SU-DHL-6 (cell line): ENCODE measurements around the gene COMT.
"Not testable (repeated sequence)": the region's sequence is repeated elsewhere in the genome, so short reads cannot be mapped to it uniquely, and the experiment has no call there.

Source experiments
- H2AFZ ChIP-seq: fragments of 200-600 bp; sonication (generic); 2 replicates; pipeline ENCODE4 v1.6.1; 2014; ENCODE audit warnings: low read depth, mild to moderate bottlenecking, moderate library complexity, mixed read lengths, antibody characterized with exemption, low read length; ENCODE audit not compliant: severe bottlenecking
- H3F3A ChIP-seq: fragments of 200-600 bp; shearing (Covaris generic); 2 replicates; pipeline ENCODE4 v1.6.0; 2016; ENCODE audit warnings: antibody characterized with exemption, mild to moderate bottlenecking; ENCODE audit not compliant: insufficient read depth
- H3K27ac ChIP-seq: fragments of 200-600 bp; sonication (generic); 2 replicates; pipeline ENCODE4 v1.5.1; 2016; ENCODE audit warnings: low read depth, mild to moderate bottlenecking, low read length, moderate library complexity, mixed read lengths
- H3K27me3 ChIP-seq: fragments of 200-600 bp; sonication (generic), shearing (Covaris generic); 2 replicates; pipeline ENCODE4 v1.6.0; 2014; ENCODE audit warnings: mild to moderate bottlenecking, low read length
- H3K36me3 ChIP-seq: fragments of 200-600 bp; sonication (generic); 2 replicates; pipeline ENCODE4 v1.6.1; 2014; ENCODE audit warnings: mild to moderate bottlenecking, low read length, mixed read lengths
- H3K4me2 ChIP-seq: fragments of 300-600, 200-600 bp; shearing (Covaris generic), sonication (generic); 2 replicates; pipeline ENCODE4 v1.6.0; 2014; ENCODE audit warnings: low read length, low read depth, mild to moderate bottlenecking; ENCODE audit not compliant: poor library complexity, severe bottlenecking
- H3K4me3 ChIP-seq: fragments of 200-600 bp; sonication (generic); 2 replicates; pipeline ENCODE4 v1.5.1; 2014; ENCODE audit warnings: antibody characterized with exemption, low read length, mild to moderate bottlenecking, mixed read lengths; ENCODE audit not compliant: insufficient read depth, poor library complexity, severe bottlenecking
- H3K79me2 ChIP-seq: fragments of 200-600 bp; sonication (generic); 2 replicates; pipeline ENCODE4 v1.6.1; 2014; ENCODE audit warnings: mild to moderate bottlenecking, low read length, moderate library complexity; ENCODE audit not compliant: insufficient read depth
- H3K9ac ChIP-seq: fragments of 200-600 bp; sonication (generic); 2 replicates; pipeline ENCODE4 v1.7.0; 2014; ENCODE audit warnings: mild to moderate bottlenecking, low read length
- H3K9me2 ChIP-seq: fragments of 200-600 bp; sonication (generic); replicated peaks from 2 replicates; pipeline ENCODE4 v1.6.1; 2014; ENCODE audit warnings: low read length; ENCODE audit not compliant: insufficient read depth
- H3K9me3 ChIP-seq: fragments of 200-600 bp; sonication (generic); 2 replicates; pipeline ENCODE4 v1.6.1; 2014; ENCODE audit warnings: low read length, mixed read lengths; ENCODE audit not compliant: insufficient read depth
- H4K20me1 ChIP-seq: fragments of 200-600 bp; sonication (generic); 2 replicates; pipeline ENCODE4 v1.6.1; 2014; ENCODE audit warnings: low read depth, mild to moderate bottlenecking, antibody characterized with exemption, low read length, moderate library complexity, mixed read lengths
- EZH2phosphoT487 ChIP-seq: fragments of 200-600 bp; sonication (generic), shearing (Covaris generic); conservative IDR thresholded peaks from 2 replicates; pipeline ENCODE4 v1.6.1; 2018; ENCODE audit warnings: mild to moderate bottlenecking, antibody characterized with exemption, low read length, moderate library complexity, mixed read lengths
- TF ChIP-seq, protein P1 (sequence below): fragments of 200-600 bp; sonication (generic); IDR thresholded peaks from one replicate; pipeline ENCODE4 v1.5.1; 2017; ENCODE audit warnings: antibody characterized with exemption, mild to moderate bottlenecking, low read length, moderate library complexity; ENCODE audit not compliant: insufficient read depth, poor library complexity, severe bottlenecking

COMT gene

DNA sequence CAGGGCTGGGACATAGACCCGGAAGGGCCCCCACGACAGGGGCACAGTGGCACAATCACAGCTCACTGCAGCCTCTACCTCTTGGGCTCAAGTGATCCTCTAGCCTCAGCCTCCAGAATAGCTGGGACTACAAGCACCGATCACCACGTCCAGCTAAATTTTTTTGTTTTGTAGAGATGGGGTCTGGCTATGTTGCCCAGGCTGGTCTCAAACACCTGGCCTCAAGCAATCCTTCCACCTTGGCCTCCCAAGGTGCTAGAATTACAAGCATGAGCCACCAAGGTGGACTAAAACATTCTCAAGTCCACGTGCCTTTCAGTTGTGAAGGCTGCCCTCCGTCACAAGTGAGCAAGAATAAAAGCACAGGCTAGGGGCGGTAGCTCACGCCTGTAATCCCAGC, 10.1 kb upstream of the COMT start:
- Histone ChIP-seq H3K9me2 (no peaks in the 10 kb centered on the region), H3K27me3 (no peaks in the 10 kb centered on the region), H3K4me3 (no peak overlapping the region), H3K36me3 (no peaks in the 10 kb centered on the region), H3K27ac (no peak overlapping the region), H3K79me2 (no peaks in the 10 kb centered on the region), H4K20me1 (no peaks in the 10 kb centered on the region), H3K4me2 (no peak overlapping the region), H3K9me3 (no peaks in the 10 kb centered on the region), H2AFZ (no peak overlapping the region), H3F3A (no peaks in the 10 kb centered on the region), H3K9ac (no peak overlapping the region)
- TF ChIP-seq, protein P1, sequence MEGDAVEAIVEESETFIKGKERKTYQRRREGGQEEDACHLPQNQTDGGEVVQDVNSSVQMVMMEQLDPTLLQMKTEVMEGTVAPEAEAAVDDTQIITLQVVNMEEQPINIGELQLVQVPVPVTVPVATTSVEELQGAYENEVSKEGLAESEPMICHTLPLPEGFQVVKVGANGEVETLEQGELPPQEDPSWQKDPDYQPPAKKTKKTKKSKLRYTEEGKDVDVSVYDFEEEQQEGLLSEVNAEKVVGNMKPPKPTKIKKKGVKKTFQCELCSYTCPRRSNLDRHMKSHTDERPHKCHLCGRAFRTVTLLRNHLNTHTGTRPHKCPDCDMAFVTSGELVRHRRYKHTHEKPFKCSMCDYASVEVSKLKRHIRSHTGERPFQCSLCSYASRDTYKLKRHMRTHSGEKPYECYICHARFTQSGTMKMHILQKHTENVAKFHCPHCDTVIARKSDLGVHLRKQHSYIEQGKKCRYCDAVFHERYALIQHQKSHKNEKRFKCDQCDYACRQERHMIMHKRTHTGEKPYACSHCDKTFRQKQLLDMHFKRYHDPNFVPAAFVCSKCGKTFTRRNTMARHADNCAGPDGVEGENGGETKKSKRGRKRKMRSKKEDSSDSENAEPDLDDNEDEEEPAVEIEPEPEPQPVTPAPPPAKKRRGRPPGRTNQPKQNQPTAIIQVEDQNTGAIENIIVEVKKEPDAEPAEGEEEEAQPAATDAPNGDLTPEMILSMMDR = no peak
- TF ChIP-seq EZH2phosphoT487 = no peak

DNA sequence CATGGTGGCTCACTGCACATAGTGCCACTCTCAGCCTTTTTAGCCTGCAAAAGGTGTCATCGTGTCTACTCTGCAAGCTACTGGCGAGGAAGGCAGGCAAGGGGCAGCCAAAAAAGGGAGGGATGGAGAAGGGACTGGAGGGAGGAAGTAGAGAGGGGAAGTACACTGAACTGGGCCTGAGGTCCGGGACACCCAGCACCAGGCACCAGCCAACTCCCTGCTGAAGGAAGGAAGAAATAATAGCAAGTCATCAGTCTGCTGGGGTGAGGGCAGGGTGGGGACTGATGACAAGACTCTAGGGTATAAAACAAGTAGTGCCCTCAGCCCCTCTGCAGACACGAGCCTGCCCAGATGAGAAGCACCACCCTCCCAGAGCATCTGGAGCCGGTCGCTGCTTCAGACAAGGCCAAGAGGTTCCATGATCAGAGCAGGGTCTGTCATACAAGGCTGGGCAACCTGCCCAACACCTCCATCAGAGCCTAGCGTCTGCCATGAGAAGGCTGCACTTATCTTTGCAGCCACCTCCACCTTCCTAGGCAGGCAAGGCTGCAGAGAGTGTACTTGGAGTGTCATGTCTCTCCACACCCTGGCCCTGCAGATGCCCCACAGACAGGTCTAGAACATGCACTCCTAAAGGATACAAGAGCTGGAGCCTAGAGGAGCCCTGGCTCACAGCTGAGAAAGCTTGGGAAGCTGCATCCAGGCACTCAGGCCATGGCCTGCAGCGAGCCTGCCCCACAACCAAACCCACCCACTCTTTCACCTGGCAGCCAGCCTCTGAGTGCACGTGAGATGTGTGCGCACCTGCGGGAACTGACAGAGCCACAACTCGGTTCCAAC, 9.0 kb upstream of the COMT start:
- no peak overlapping the region for H3K4me2 ChIP-seq

GRCh38 chr22:19933341-19934241, 8.0 kb upstream of the COMT start:
- Histone ChIP-seq H3F3A (no peaks in the 10 kb centered on the region), H3K36me3 (no peaks in the 10 kb centered on the region)

More for the DNA sequence above, 9.0 kb upstream of the COMT start:
- Histone ChIP-seq H3K79me2 (no peaks in the 10 kb centered on the region), H4K20me1 (no peaks in the 10 kb centered on the region), H3K9me3 (no peaks in the 10 kb centered on the region), H3K4me3 (no peak overlapping the region), H3F3A (no peaks in the 10 kb centered on the region), H3K27me3 (no peaks in the 10 kb centered on the region), H3K27ac (no peak overlapping the region), H2AFZ (no peak overlapping the region), H3K36me3 (no peaks in the 10 kb centered on the region), H3K9ac (no peak overlapping the region), H3K9me2 (no peaks in the 10 kb centered on the region)
- TF ChIP-seq EZH2phosphoT487 = no peak
- TF ChIP-seq, protein P1 = no peak

GRCh38 chr22:19935123-19935718, 6.4 kb upstream of the COMT start:
- not testable (repeated sequence) for H3K9ac ChIP-seq, H3K27ac ChIP-seq, H3K36me3 ChIP-seq, H2AFZ ChIP-seq, H3K9me2 ChIP-seq, H3K4me3 ChIP-seq, H3K4me2 ChIP-seq, H3K79me2 ChIP-seq, H3F3A ChIP-seq, H3K9me3 ChIP-seq, H4K20me1 ChIP-seq, H3K27me3 ChIP-seq

More at GRCh38 chr22:19933341-19934241, 8.0 kb upstream of the COMT start:
- Histone ChIP-seq H4K20me1 (no peaks in the 10 kb centered on the region), H3K9me2 (no peaks in the 10 kb centered on the region), H3K79me2 (no peaks in the 10 kb centered on the region), H2AFZ (no peak overlapping the region), H3K9ac (no peak overlapping the region), H3K4me2 (no peak overlapping the region), H3K27me3 (no peaks in the 10 kb centered on the region), H3K9me3 (no peaks in the 10 kb centered on the region), H3K27ac (no peak overlapping the region), H3K4me3 (no peak overlapping the region)
- TF ChIP-seq, protein P1 = no peak
- no peak for TF ChIP-seq EZH2phosphoT487
